Measurements from ENCODE around the gene GGT6. TPM values are rescaled to one million over a fixed set of nuclear protein-coding genes. Genes with fewer than 3 reads are reported as not detected.

The GGT6 gene
- total and polyA plus RNA-seq, 2 of the 13 experiments (the other 11 are each of a cell fraction or from before 2014, with no cell fraction given), result 0.16 to 0.80 TPM

DNA sequence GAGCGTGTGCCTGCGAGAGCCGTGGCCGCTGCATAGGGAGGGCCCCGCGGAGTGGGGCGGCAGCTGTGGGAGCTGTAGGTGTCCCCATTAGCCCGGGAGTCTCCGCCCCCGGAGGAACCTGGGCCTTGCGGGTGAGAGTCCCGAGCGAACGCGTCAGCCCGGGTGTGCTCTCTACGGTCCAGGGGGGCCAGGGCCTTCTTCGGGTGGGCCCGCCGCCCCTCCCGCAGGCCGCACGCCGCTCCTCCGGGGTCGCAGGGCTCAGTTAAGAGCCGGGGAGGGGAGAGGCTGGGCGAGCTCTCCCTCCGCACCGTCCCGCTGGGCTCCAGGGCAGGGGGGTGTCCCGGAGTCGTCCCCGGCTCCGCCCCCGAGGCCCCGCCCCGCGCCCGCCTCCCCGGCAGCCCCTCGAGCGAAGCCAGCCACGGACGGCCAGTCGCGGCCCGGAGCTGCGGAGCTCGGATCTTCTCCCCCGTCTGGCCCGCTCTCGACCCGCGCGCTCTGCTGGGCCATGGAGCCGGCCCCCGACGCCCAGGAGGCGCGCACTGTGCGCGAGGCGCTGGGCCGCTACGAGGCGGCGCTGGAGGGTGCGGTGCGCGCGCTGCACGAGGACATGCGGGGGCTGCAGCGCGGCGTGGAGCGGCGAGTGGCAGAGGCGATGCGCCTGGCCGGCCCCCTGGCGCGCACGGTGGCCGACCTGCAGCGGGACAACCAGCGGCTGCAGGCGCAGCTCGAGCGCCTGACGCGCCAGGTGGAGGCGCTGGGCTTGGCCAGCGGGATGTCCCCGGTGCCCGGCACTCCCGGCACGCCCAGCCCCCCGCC, 23.9 kb upstream of the GGT6 start, which contains the start of gene SMTNL2:
TSS of gene SMTNL2 (plus strand) at position 429 of the 816 bp plus-strand sequence. CDS start at position 506, 77 bp downstream.
- no peaks in the 10 kb centered on the region for H3K79me2 ChIP-seq (ENCODE audit: insufficient read depth, low read length)
- no peak within 1 kb of the TSS for H2AFZ ChIP-seq (ENCODE audit: low read length)
- peak; percentile 44 for ATAC-seq
- in situ Hi-C loops (cut with HindIII; ENCODE audit: extremely low pct_ligation_motif_present, low pct_unique_long_range_greater_than_20kb) (no loop called here), intact Hi-C loops (cut with micrococcal nuclease; ENCODE audit: unreplicated experiment) (no loop called here)
- POLR2A ChIA-PET, result interaction anchor here (1.3 to 1.7 kb wide), 3 partner anchors 16 to 29 kb away, joined by 3 to 5 read pairs (median 4); partner anchors contain the start of gene MYBBP1A
- H3K36me3 ChIP-seq (replicated peaks in 1 of 2; ENCODE audit: control insufficient read depth in 1 of 2, insufficient read depth in 2 of 2, low read length in 2 of 2), result no peaks in the 10 kb centered on the region
- H3K4me3 ChIP-seq (replicated peaks in 1 of 3; ENCODE audit: insufficient read depth in 1 of 3, low read depth in 2 of 3, low read length in 3 of 3), result peak within 1 kb of the TSS; percentile 58 to 73 (median 61)
- H3K4me1 ChIP-seq (ENCODE audit: insufficient read depth, low read length), result peaks cover 56% of the 10 kb centered on the region
- CTCF ChIA-PET (ENCODE audit: low intra/inter-chr PET ratio, low total read pairs), result interaction anchor here (2.8 kb wide), 1 partner anchor 18 kb away, joined by 13 read pairs; no protein-coding TSS in a partner anchor
- BruUV-seq (replicated peaks), result no TSS peak
- no peak for FAIRE-seq
- no peaks in the 10 kb centered on the region for H3K9me3 ChIP-seq (ENCODE audit: low read length)
- peak within 1 kb of the TSS; percentile 88 for H3K4me2 ChIP-seq (ENCODE audit: low read depth, low read length)
- H4K20me1 ChIP-seq (ENCODE audit: insufficient read depth, low read length), result no peaks in the 10 kb centered on the region
- peak within 1 kb of the TSS; percentile 34 for H3K9ac ChIP-seq (ENCODE audit: insufficient read depth, low read depth, low read length)
- 1% methylated on average over 13 of the region's 100 CpGs for WGBS (ENCODE audit: low lambda C conversion rate)
- H3K27ac ChIP-seq (ENCODE audit: extremely low read length, insufficient read depth, low read length), result no peak within 1 kb of the TSS
- no peak for DNase-seq (ENCODE audit: low spot score)
- H3K27me3 ChIP-seq (ENCODE audit: control insufficient read depth in 1 of 2, insufficient read depth in 2 of 2, low read length in 2 of 2), result peaks cover 2 to 47% of the 10 kb centered on the region in 2 experiments; a peak in 4 of 5 replicates
- TF ChIP-seq STAT6 (CRISPR knock-in tag; IDR thresholded peaks at IDR 0.05; ENCODE audit: borderline replicate concordance) (no peak), XRCC5 (optimal IDR thresholded peaks at IDR 0.05; ENCODE audit: low read length) (peak; percentile 9), ZNF121 (CRISPR knock-in tag; IDR thresholded peaks at IDR 0.05) (no peak), ZNF737 (CRISPR knock-in tag; IDR thresholded peaks at IDR 0.05; ENCODE audit: borderline replicate concordance) (no peak), ZNF782 (CRISPR knock-in tag; IDR thresholded peaks at IDR 0.05; ENCODE audit: borderline replicate concordance) (no peak), POLR2G (IDR thresholded peaks at IDR 0.05; ENCODE audit: low read depth, low read length) (peak; percentile 62; the same call in 1 of the 2 replicates), MAZ (IDR thresholded peaks at IDR 0.05; ENCODE audit: borderline replicate concordance, low read depth, low read length) (no peak), MAZ (CRISPR knock-in tag; IDR thresholded peaks at IDR 0.05; ENCODE audit: low read depth) (peak; percentile 37; the same call in 1 of the 2 replicates), ARNT2 (CRISPR knock-in tag; IDR thresholded peaks at IDR 0.05; ENCODE audit: low read depth) (0 out of 2 replicates have a peak, but pooled peaks have one; percentile 46), ZNF569 (CRISPR knock-in tag; IDR thresholded peaks at IDR 0.05; ENCODE audit: borderline replicate concordance) (no peak), FOXC1 (CRISPR knock-in tag; IDR thresholded peaks at IDR 0.05; ENCODE audit: borderline replicate concordance) (no peak), NFATC3 (CRISPR knock-in tag; IDR thresholded peaks at IDR 0.05) (no peak), ZNF761 (CRISPR knock-in tag; conservative IDR thresholded peaks at IDR 0.05) (0 out of 2 replicates have a peak, but pooled peaks have one; percentile 5), FLYWCH1 (CRISPR knock-in tag; IDR thresholded peaks at IDR 0.05) (no peak), RORA (CRISPR knock-in tag; IDR thresholded peaks at IDR 0.05) (no peak)
- TF ChIP-seq, protein P1, sequence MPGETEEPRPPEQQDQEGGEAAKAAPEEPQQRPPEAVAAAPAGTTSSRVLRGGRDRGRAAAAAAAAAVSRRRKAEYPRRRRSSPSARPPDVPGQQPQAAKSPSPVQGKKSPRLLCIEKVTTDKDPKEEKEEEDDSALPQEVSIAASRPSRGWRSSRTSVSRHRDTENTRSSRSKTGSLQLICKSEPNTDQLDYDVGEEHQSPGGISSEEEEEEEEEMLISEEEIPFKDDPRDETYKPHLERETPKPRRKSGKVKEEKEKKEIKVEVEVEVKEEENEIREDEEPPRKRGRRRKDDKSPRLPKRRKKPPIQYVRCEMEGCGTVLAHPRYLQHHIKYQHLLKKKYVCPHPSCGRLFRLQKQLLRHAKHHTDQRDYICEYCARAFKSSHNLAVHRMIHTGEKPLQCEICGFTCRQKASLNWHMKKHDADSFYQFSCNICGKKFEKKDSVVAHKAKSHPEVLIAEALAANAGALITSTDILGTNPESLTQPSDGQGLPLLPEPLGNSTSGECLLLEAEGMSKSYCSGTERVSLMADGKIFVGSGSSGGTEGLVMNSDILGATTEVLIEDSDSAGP (CRISPR knock-in tag; IDR thresholded peaks at IDR 0.05; ENCODE audit: borderline replicate concordance), result peak; percentile 55; the same call in 1 of the 2 replicates
- TF ChIP-seq, protein P2, sequence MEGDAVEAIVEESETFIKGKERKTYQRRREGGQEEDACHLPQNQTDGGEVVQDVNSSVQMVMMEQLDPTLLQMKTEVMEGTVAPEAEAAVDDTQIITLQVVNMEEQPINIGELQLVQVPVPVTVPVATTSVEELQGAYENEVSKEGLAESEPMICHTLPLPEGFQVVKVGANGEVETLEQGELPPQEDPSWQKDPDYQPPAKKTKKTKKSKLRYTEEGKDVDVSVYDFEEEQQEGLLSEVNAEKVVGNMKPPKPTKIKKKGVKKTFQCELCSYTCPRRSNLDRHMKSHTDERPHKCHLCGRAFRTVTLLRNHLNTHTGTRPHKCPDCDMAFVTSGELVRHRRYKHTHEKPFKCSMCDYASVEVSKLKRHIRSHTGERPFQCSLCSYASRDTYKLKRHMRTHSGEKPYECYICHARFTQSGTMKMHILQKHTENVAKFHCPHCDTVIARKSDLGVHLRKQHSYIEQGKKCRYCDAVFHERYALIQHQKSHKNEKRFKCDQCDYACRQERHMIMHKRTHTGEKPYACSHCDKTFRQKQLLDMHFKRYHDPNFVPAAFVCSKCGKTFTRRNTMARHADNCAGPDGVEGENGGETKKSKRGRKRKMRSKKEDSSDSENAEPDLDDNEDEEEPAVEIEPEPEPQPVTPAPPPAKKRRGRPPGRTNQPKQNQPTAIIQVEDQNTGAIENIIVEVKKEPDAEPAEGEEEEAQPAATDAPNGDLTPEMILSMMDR (CRISPR knock-in tag; IDR thresholded peaks at IDR 0.05), result no peak
